Measurements from ENCODE around the gene EHBP1.

The EHBP1 gene

DNA sequence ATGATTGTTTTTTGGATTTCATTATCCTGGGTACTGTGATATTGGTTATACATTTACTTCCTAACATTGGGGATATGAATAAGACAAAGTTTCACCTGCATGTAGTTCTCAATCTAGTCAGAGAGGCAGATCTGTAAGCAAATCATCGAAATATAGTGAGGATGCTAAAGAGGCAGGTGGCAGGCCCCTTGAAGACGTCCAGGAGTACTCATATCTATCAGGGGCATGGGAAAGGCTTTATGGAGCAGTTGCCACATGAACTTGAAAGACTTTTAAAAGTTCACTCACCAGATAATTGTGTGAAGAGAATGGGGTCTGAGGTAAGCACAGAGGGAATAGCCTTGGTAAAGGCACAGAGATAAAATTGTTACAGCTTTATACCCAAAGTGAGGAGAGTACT, 78.8 kb downstream of the EHBP1 start:
- H3K4me3 ChIP-seq (ENCODE audit: low read length, poor library complexity, severe bottlenecking) = no peak overlapping the region
- no peak overlapping the region for H3K4me2 ChIP-seq (ENCODE audit: low read depth, low read length, poor library complexity, severe bottlenecking)
- TF ChIP-seq CTCF (conservative IDR thresholded peaks at IDR 0.05; ENCODE audit: low read length) (no peak), EZH2phosphoT487 (IDR thresholded peaks at IDR 0.05; ENCODE audit: borderline replicate concordance) (no peak)
- peaks cover 12% of the 10 kb centered on the region; the same call in 1 of the 2 replicates for H3K36me3 ChIP-seq (ENCODE audit: insufficient read depth, low read length)
- no peaks in the 10 kb centered on the region for H3K9me2 ChIP-seq (replicated peaks; ENCODE audit: low read depth, low read length)
- H3F3A ChIP-seq (ENCODE audit: low read depth) = no peaks in the 10 kb centered on the region
- no peaks in the 10 kb centered on the region for H4K20me1 ChIP-seq (ENCODE audit: insufficient read depth, low read length, poor library complexity, severe bottlenecking)
- H3K27me3 ChIP-seq (ENCODE audit: insufficient read depth, low read length, poor library complexity, severe bottlenecking) = no peaks in the 10 kb centered on the region
- no peak overlapping the region for H3K9ac ChIP-seq (ENCODE audit: low read depth, low read length, poor library complexity, severe bottlenecking)
- no peaks in the 10 kb centered on the region for H3K79me2 ChIP-seq (ENCODE audit: insufficient read depth, low read length)
- H2AFZ ChIP-seq (ENCODE audit: low read length) = no peak overlapping the region
- H3K9me3 ChIP-seq (ENCODE audit: insufficient read depth, low read depth, low read length) = no peaks in the 10 kb centered on the region
- peaks cover 7% of the 10 kb centered on the region for H3K4me1 ChIP-seq (ENCODE audit: insufficient read depth, low read length, poor library complexity, severe bottlenecking)

DNA sequence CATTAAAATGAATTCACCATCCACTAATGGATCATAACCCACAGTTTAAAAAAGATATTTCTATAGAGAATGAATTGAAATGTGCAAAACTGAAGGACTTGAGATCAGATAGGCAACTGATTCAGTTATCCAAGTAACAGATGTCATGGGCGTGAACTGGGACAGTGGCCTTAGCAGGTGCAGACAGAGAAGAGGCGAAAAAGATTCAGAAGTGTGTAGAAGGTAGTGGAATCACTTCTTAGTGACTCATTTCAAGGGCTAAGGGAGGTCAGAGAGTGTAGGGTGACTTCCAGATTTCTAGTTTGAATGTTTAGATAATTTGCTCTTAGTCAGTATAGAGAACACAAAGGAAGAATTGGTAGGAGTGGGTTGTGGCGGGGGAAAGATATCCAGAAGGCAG, 79.7 kb downstream of the EHBP1 start:
- Histone ChIP-seq H3F3A (ENCODE audit: low read depth) (no peaks in the 10 kb centered on the region), H3K9ac (ENCODE audit: low read depth, low read length, poor library complexity, severe bottlenecking) (no peak overlapping the region), H3K9me2 (replicated peaks; ENCODE audit: low read depth, low read length) (no peaks in the 10 kb centered on the region), H3K79me2 (ENCODE audit: insufficient read depth, low read length) (no peaks in the 10 kb centered on the region), H3K4me3 (ENCODE audit: low read length, poor library complexity, severe bottlenecking) (no peak overlapping the region), H3K27me3 (ENCODE audit: insufficient read depth, low read length, poor library complexity, severe bottlenecking) (no peaks in the 10 kb centered on the region), H3K4me1 (ENCODE audit: insufficient read depth, low read length, poor library complexity, severe bottlenecking) (peaks cover 7% of the 10 kb centered on the region), H2AFZ (ENCODE audit: low read length) (no peak overlapping the region), H4K20me1 (ENCODE audit: insufficient read depth, low read length, poor library complexity, severe bottlenecking) (no peaks in the 10 kb centered on the region), H3K9me3 (ENCODE audit: insufficient read depth, low read depth, low read length) (no peaks in the 10 kb centered on the region), H3K4me2 (ENCODE audit: low read depth, low read length, poor library complexity, severe bottlenecking) (no peak overlapping the region), H3K36me3 (ENCODE audit: insufficient read depth, low read length) (peaks cover 12% of the 10 kb centered on the region; the same call in 1 of the 2 replicates)
- TF ChIP-seq EZH2phosphoT487 (IDR thresholded peaks at IDR 0.05; ENCODE audit: borderline replicate concordance) = no peak
- TF ChIP-seq CTCF (conservative IDR thresholded peaks at IDR 0.05; ENCODE audit: low read length) = no peak

GRCh38 chr2:62785810-62786597, 80.5 kb downstream of the EHBP1 start:
- no peaks in the 10 kb centered on the region for H3F3A ChIP-seq (ENCODE audit: low read depth)
- H3K27me3 ChIP-seq (ENCODE audit: insufficient read depth, low read length, poor library complexity, severe bottlenecking) = no peaks in the 10 kb centered on the region
- H3K79me2 ChIP-seq (ENCODE audit: insufficient read depth, low read length) = no peaks in the 10 kb centered on the region
- H3K36me3 ChIP-seq (ENCODE audit: insufficient read depth, low read length) = peaks cover 12% of the 10 kb centered on the region; the same call in 1 of the 2 replicates
- peaks cover 7% of the 10 kb centered on the region for H3K4me1 ChIP-seq (ENCODE audit: insufficient read depth, low read length, poor library complexity, severe bottlenecking)
- no peak overlapping the region for H3K4me3 ChIP-seq (ENCODE audit: low read length, poor library complexity, severe bottlenecking)
- H2AFZ ChIP-seq (ENCODE audit: low read length) = no peak overlapping the region
- no peaks in the 10 kb centered on the region for H3K9me2 ChIP-seq (replicated peaks; ENCODE audit: low read depth, low read length)
- no peak for TF ChIP-seq EZH2phosphoT487 (IDR thresholded peaks at IDR 0.05; ENCODE audit: borderline replicate concordance)
- no peak for TF ChIP-seq CTCF (conservative IDR thresholded peaks at IDR 0.05; ENCODE audit: low read length)
- no peak overlapping the region for H3K9ac ChIP-seq (ENCODE audit: low read depth, low read length, poor library complexity, severe bottlenecking)
- no peak overlapping the region for H3K4me2 ChIP-seq (ENCODE audit: low read depth, low read length, poor library complexity, severe bottlenecking)
- H3K9me3 ChIP-seq (ENCODE audit: insufficient read depth, low read depth, low read length) = no peaks in the 10 kb centered on the region
- no peaks in the 10 kb centered on the region for H4K20me1 ChIP-seq (ENCODE audit: insufficient read depth, low read length, poor library complexity, severe bottlenecking)
